K562 (cell line): ENCODE measurements around the gene GMDS. TPM values are rescaled to one million over a fixed set of nuclear protein-coding genes. Genes with fewer than 3 reads are reported as not detected.

ENCODE experiments used
- ATAC-seq: fragments of 200-7000 bp; cut with Tn5 transposase; 3 replicates; pipeline ENCODE4 v1.9.1; 2020; ENCODE audit warnings: moderate library complexity
- BruUV-seq: library from RNA; stranded (reverse); fragments of 400-500 nt; replicated peaks from 2 replicates; lab custom pipeline; 2021; lab: Mats Ljungman, UMichigan
- CTCF ChIA-PET: fragments of 300-600 bp; formaldehyde crosslinking; extraction: SDS; loops from one replicate; lab custom pipeline; 2021; ENCODE audit warnings: low intra/inter-chr PET ratio; lab: Yijun Ruan, JAX
- POLR2A ChIA-PET: fragments of 300-600, 350-650 bp; sonication (Branson Sonifier 250); formaldehyde crosslinking; extraction: SDS; loops from one replicate; lab custom pipeline; 2021; ENCODE audit warnings: antibody characterized with exemption, inconsistent platforms; lab: Yijun Ruan, JAX
- DNase-seq, 4 experiments: peaks; one replicate each; pipeline versions ENCODE4 v3.0.0 to v3.0.0-alpha.2; 2011 to 2018; ENCODE audit warnings: low spot score in 3 of 4, mixed read lengths in 3 of 4; ENCODE audit errors: extremely low read depth in 1 of 4
- FAIRE-seq: peaks from 2 replicates; lab custom pipeline; 2011; peaks lifted over from hg19 to GRCh38; lab: Jason Lieb, UNC
- H2AFZ ChIP-seq: 2 replicates; pipeline ENCODE4 v1.6.0; 2011; ENCODE audit warnings: low read depth, low read length, control low read depth, inconsistent platforms
- H3K27ac ChIP-seq: fragments of 200-600 bp; 3 replicates; pipeline ENCODE4 v1.8.0; 2011; ENCODE audit warnings: low read depth, mild to moderate bottlenecking, control low read depth, inconsistent platforms, low read length, moderate library complexity, mixed read lengths; ENCODE audit errors: extremely low read depth
- H3K27me3 ChIP-seq, 2 experiments: fragments of 300-600 bp in 1 of 2; 2 replicates in 1 of 2; 3 replicates in 1 of 2; pipeline versions ENCODE4 v1.6.0 to v1.8.0; 2011; ENCODE audit warnings: inconsistent platforms in 2 of 2, low read length in 2 of 2, mild to moderate bottlenecking in 1 of 2, mixed read lengths in 1 of 2, moderate library complexity in 1 of 2; ENCODE audit not compliant: control insufficient read depth in 2 of 2, insufficient read depth in 2 of 2
- H3K36me3 ChIP-seq: fragments of 300-600 bp; 3 replicates; pipeline ENCODE4 v1.8.0; 2011; ENCODE audit warnings: mild to moderate bottlenecking, low read length, inconsistent platforms; ENCODE audit not compliant: control insufficient read depth, insufficient read depth
- H3K4me1 ChIP-seq, 2 experiments: fragments of 200-600 bp in 1 of 2; replicated peaks in 1 of 2; 2 replicates in 1 of 2; 3 replicates in 1 of 2; pipeline versions ENCODE4 v1.5.1 to v1.8.0; 2011; ENCODE audit warnings: inconsistent platforms in 2 of 2, low read length in 2 of 2, mild to moderate bottlenecking in 1 of 2, mixed read lengths in 1 of 2, moderate library complexity in 1 of 2; ENCODE audit not compliant: control insufficient read depth in 2 of 2, insufficient read depth in 2 of 2
- H3K4me2 ChIP-seq: 2 replicates; pipeline ENCODE4 v1.6.1; 2011; ENCODE audit warnings: low read length, control low read depth, inconsistent platforms, mixed read lengths; ENCODE audit not compliant: insufficient read depth
- H3K4me3 ChIP-seq: fragments of 200-600 bp; sonication (generic), shearing (Covaris generic); 2 replicates; pipeline ENCODE4 v1.5.1; 2016; ENCODE audit warnings: control low read depth, inconsistent platforms
- H3K79me2 ChIP-seq: fragments of 200-600 bp; 3 replicates; pipeline ENCODE4 v1.8.0; 2011; ENCODE audit warnings: low read length, inconsistent platforms; ENCODE audit not compliant: control insufficient read depth, insufficient read depth
- H3K9ac ChIP-seq, 2 experiments: 2 replicates each; pipeline versions ENCODE4 v1.6.0 to v1.6.1; 2011; ENCODE audit warnings: low read depth in 2 of 2, low read length in 2 of 2, control low read depth in 1 of 2, inconsistent platforms in 1 of 2, mild to moderate bottlenecking in 1 of 2, mixed read lengths in 1 of 2; ENCODE audit not compliant: insufficient read depth in 1 of 2
- H3K9me1 ChIP-seq: one replicate; pipeline ENCODE4 v1.6.0; 2011; ENCODE audit warnings: inconsistent platforms, mild to moderate bottlenecking, low read length, moderate library complexity; ENCODE audit not compliant: control insufficient read depth, insufficient read depth
- H3K9me3 ChIP-seq: replicated peaks from 2 replicates; pipeline ENCODE4 v1.5.1; 2011; ENCODE audit warnings: low read depth, low read length, inconsistent platforms; ENCODE audit not compliant: control insufficient read depth, insufficient read depth
- H4K20me1 ChIP-seq: replicated peaks from 2 replicates; pipeline ENCODE4 v1.6.1; 2011; ENCODE audit warnings: low read length, inconsistent platforms, mixed read lengths; ENCODE audit not compliant: control insufficient read depth, insufficient read depth
- E2F6 ChIP-seq, 2 experiments: IDR thresholded peaks; 2 replicates each; pipeline ENCODE4 v1.6.1; 2011; ENCODE audit warnings: borderline replicate concordance in 1 of 2, control low read depth in 1 of 2, low read depth in 1 of 2, low read length in 1 of 2, mild to moderate bottlenecking in 1 of 2, mixed read lengths in 1 of 2, moderate library complexity in 1 of 2; ENCODE audit not compliant: insufficient read depth in 1 of 2, insufficient read length in 1 of 2, poor library complexity in 1 of 2, severe bottlenecking in 1 of 2; ENCODE audit errors: extremely low read depth in 1 of 2
- HSF4 ChIP-seq: fragments of 250-450 bp; sonication (Bioruptor Pico); IDR thresholded peaks from 2 replicates; pipeline ENCODE4 v2.1.2; 2022; ENCODE audit warnings: mild to moderate bottlenecking, moderate library complexity, borderline replicate concordance
- LCOR ChIP-seq: sonication (generic); formaldehyde crosslinking; IDR thresholded peaks from 2 replicates; pipeline ENCODE4 v1.8.0; 2022; ENCODE audit warnings: mild to moderate bottlenecking, missing genetic modification reagents
- MLLT1 ChIP-seq, 2 experiments: fragments of 450-650 bp; IDR thresholded peaks; 2 replicates each; pipeline ENCODE4 v1.6.1; 2016
- NRF1 ChIP-seq, 2 experiments: fragments of 450-650 bp; IDR thresholded peaks in 1 of 2; conservative IDR thresholded peaks in 1 of 2; 2 replicates each; pipeline ENCODE4 v1.6.1; 2014; ENCODE audit warnings: mild to moderate bottlenecking in 2 of 2
- PML ChIP-seq: IDR thresholded peaks from 2 replicates; pipeline ENCODE4 v1.6.1; 2012; ENCODE audit warnings: low read length, inconsistent platforms
- TBP ChIP-seq: optimal IDR thresholded peaks from 2 replicates; pipeline ENCODE3; 2011; ENCODE audit warnings: low read depth, low read length, improper control_type of control experiment
- ZNF274 ChIP-seq: IDR thresholded peaks from 2 replicates; pipeline ENCODE4 v1.6.1; 2011; ENCODE audit warnings: low read depth, mild to moderate bottlenecking, low read length, moderate library complexity, borderline replicate concordance
- ZNF436 ChIP-seq: fragments of 250-450, 450-650 bp; sonication (Bioruptor Pico); formaldehyde crosslinking; IDR thresholded peaks from 2 replicates; pipeline ENCODE4 v1.7.0; 2020; ENCODE audit warnings: mild to moderate bottlenecking
- ZSCAN32 ChIP-seq: fragments of 450-650 bp; formaldehyde crosslinking; IDR thresholded peaks from 2 replicates; pipeline ENCODE4 v1.4.0; 2020; ENCODE audit warnings: mild to moderate bottlenecking, moderate library complexity
- WGBS: fragments of 100-300 bp; shearing (Covaris generic); methylation state at CpG from one replicate; pipeline ENCODE4 v1.1.6; 2016; ENCODE audit warnings: low coverage, mixed read lengths; ENCODE audit not compliant: insufficient coverage; ENCODE audit errors: missing lambda C conversion rate; 5-methylcytosine and 5-hydroxymethylcytosine counted together
- in situ Hi-C: fragments of 300-500 bp; cut with MboI; formaldehyde crosslinking; loops from 4 replicates; pipeline ENCODE4 v1.15.0; 2018; ENCODE audit warnings: inconsistent platforms, mixed read lengths
- intact Hi-C: fragments of 100-400 bp; cut with micrococcal nuclease; formaldehyde crosslinking; loops from 2 replicates; pipeline ENCODE4 v1.14.2; 2022
- polyA plus RNA-seq, 8 experiments: library from polyadenylated mRNA; depleted of rRNA in 4 of 8; stranded (reverse) in 5 of 8; unstranded in 3 of 8; fragments of >200 nt; fragmentation: Nextera tagmentation in 2 of 8; fragmentation: Illumina TruSeq in 1 of 8; extraction: Ambion mirVana in 2 of 8; extraction: Trizol in 1 of 8; gene quantifications; 2 replicates each; pipeline versions ENCODE4 v1.2.1 to v1.2.3, GENCODE V29; 2011 to 2014; ENCODE audit warnings: inconsistent platforms in 1 of 8, missing spikeins in 1 of 8
- total RNA-seq, 7 experiments: library from RNA; depleted of rRNA in 6 of 7; stranded (reverse); fragments of >200 nt in 6 of 7; fragmentation: Illumina TruSeq in 2 of 7; extraction: Trizol in 2 of 7; gene quantifications; 2 replicates each; pipeline versions ENCODE4 v1.2.1 to v1.2.3, GENCODE V29; 2011 to 2021; ENCODE audit warnings: low replicate concordance in 1 of 7
- TF ChIP-seq, protein P1 (sequence below): fragments of 250-450 bp; sonication (Bioruptor Pico); IDR thresholded peaks from 2 replicates; pipeline ENCODE4 v1.4.0; 2020; ENCODE audit warnings: mild to moderate bottlenecking

Gene GMDS
- total and polyA plus RNA-seq, 9 of the 15 experiments (the other 6 are each of a cell fraction or from before 2014, with no cell fraction given): 0.48 to 31.8 (median 13.4) TPM

DNA sequence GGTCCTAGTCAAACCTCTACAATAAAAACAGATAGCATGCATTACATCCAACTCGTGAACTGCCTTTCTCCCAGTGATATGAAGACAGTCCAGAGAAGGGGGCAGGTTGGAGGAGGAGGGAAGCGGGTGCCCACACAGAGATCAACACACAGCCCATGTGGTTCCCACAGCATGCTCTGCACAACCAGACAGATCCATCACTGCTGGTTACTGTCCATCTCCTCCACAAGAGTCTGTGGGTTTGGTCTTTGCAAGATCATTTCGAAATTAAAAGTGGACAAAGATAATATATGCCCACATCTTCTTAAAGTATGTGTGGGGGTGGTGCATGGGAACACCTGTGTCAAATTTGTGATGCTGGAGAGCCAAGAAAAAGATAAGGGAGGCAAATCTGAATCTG lies 215.5 kb downstream of the GMDS start:
- no peak for FAIRE-seq
- H3K27me3 ChIP-seq: no peaks in the 10 kb centered on the region; a peak in 1 of 5 replicates
- H3K4me3 ChIP-seq: no peak overlapping the region
- no peak overlapping the region for H2AFZ ChIP-seq
- TF ChIP-seq ZSCAN32 (CRISPR knock-in tag): no peak
- H3K4me1 ChIP-seq: no peaks in the 10 kb centered on the region
- no peak overlapping the region for H3K9ac ChIP-seq
- intact Hi-C loops (no loop called here), in situ Hi-C loops (no loop called here)
- H3K9me1 ChIP-seq: no peaks in the 10 kb centered on the region
- no peak overlapping the region for H3K4me2 ChIP-seq
- ATAC-seq: no peak
- 4% methylated on average over 3 of the region's 3 CpGs for WGBS
- ChIA-PET CTCF (no interaction called here), POLR2A (no interaction called here)
- no peaks in the 10 kb centered on the region for H3K36me3 ChIP-seq
- no peak overlapping the region for H3K27ac ChIP-seq
- BruUV-seq: no TSS peak
- no peaks in the 10 kb centered on the region for H4K20me1 ChIP-seq
- no peak for DNase-seq
- H3K9me3 ChIP-seq: no peaks in the 10 kb centered on the region
- no peaks in the 10 kb centered on the region for H3K79me2 ChIP-seq

GRCh38 chr6:2029130-2029794 lies 216.1 kb downstream of the GMDS start:
- Histone ChIP-seq H3K4me1 (no peaks in the 10 kb centered on the region), H3K4me2 (no peak overlapping the region), H3K27me3 (no peaks in the 10 kb centered on the region), H3K9me1 (no peaks in the 10 kb centered on the region), H3K4me3 (no peak overlapping the region), H2AFZ (no peak overlapping the region), H3K9me3 (no peaks in the 10 kb centered on the region), H3K9ac (no peak overlapping the region), H3K36me3 (no peaks in the 10 kb centered on the region), H4K20me1 (no peaks in the 10 kb centered on the region), H3K27ac (no peak overlapping the region), H3K79me2 (no peaks in the 10 kb centered on the region)
- ATAC-seq: no peak
- no TSS peak for BruUV-seq
- CTCF ChIA-PET: no interaction called here
- no peak for DNase-seq
- no peak for FAIRE-seq
- POLR2A ChIA-PET: no interaction called here
- 0% methylated on average over 1 of the region's 1 CpG for WGBS
- in situ Hi-C loops (no loop called here), intact Hi-C loops (no loop called here)
- TF ChIP-seq, protein P1, sequence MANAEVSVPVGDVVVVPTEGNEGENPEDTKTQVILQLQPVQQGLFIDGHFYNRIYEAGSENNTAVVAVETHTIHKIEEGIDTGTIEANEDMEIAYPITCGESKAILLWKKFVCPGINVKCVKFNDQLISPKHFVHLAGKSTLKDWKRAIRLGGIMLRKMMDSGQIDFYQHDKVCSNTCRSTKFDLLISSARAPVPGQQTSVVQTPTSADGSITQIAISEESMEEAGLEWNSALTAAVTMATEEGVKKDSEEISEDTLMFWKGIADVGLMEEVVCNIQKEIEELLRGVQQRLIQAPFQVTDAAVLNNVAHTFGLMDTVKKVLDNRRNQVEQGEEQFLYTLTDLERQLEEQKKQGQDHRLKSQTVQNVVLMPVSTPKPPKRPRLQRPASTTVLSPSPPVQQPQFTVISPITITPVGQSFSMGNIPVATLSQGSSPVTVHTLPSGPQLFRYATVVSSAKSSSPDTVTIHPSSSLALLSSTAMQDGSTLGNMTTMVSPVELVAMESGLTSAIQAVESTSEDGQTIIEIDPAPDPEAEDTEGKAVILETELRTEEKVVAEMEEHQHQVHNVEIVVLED (CRISPR knock-in tag): no peak
- no peak for TF ChIP-seq TBP
- TF ChIP-seq HSF4: no peak
- TF ChIP-seq PML: no peak
- TF ChIP-seq MLLT1 (IDR thresholded peaks at IDR 0.05): no peak
- TF ChIP-seq LCOR (CRISPR knock-in tag): no peak
- TF ChIP-seq E2F6 (IDR thresholded peaks at IDR 0.05; ENCODE audit: borderline replicate concordance in 1 of 2, extremely low read depth in 1 of 2, insufficient read depth in 1 of 2, insufficient read length in 1 of 2, low read depth in 1 of 2, low read length in 1 of 2, poor library complexity in 1 of 2, severe bottlenecking in 1 of 2): no peak
- no peak for TF ChIP-seq NRF1 (conservative IDR thresholded peaks at IDR 0.05 in 1 of 2, IDR thresholded peaks at IDR 0.05 in 1 of 2)
- TF ChIP-seq ZNF274: no peak
- no peak for TF ChIP-seq ZNF436 (CRISPR knock-in tag)
